Activated naive CD4-positive, alpha-beta T cell treated with Interleukin-2 at 50 U/mL for 16 hours (primary cell): ENCODE data around the gene ISCU.
"Not testable (repeated sequence)": the region's sequence is repeated elsewhere in the genome, so short reads cannot be mapped to it uniquely, and the experiment has no call there.

Experiments
- DNase-seq: peaks from one replicate; pipeline ENCODE4 v3.0.0-alpha.2; 2020

ISCU gene

GRCh38 chr12:108605690-108606406 is 43.5 kb downstream of the ISCU start:
- DNase-seq = no peak

GRCh38 chr12:108606492-108606891 is 44.1 kb downstream of the ISCU start:
- no peak for DNase-seq

GRCh38 chr12:108607981-108608600 is 45.7 kb downstream of the ISCU start:
- DNase-seq = no peak

- no peak for DNase-seq
Observed at GRCh38 chr12:108608616-108609015, 46.2 kb downstream of the ISCU start.

- DNase-seq = no peak
Observed at GRCh38 chr12:108609537-108610335, 47.3 kb downstream of the ISCU start.

- no peak for DNase-seq
Observed at GRCh38 chr12:108610336-108610815, 48.0 kb downstream of the ISCU start.

GRCh38 chr12:108610856-108611605 is 48.6 kb downstream of the ISCU start:
- DNase-seq = no peak

- DNase-seq = peak; percentile 66
Observed at GRCh38 chr12:108611884-108612415, 49.6 kb downstream of the ISCU start.

- no peak for DNase-seq
Observed at GRCh38 chr12:108612788-108613282, 50.4 kb downstream of the ISCU start.

GRCh38 chr12:108613548-108613947 is 51.2 kb downstream of the ISCU start:
- DNase-seq = no peak

- no peak for DNase-seq
Observed at GRCh38 chr12:108614041-108614440, 51.6 kb downstream of the ISCU start.

GRCh38 chr12:108614639-108615038 is 52.2 kb downstream of the ISCU start:
- DNase-seq = no peak

- no peak for DNase-seq
Observed at GRCh38 chr12:108615918-108616317, 53.5 kb downstream of the ISCU start.

GRCh38 chr12:108616359-108616758 is 54.0 kb downstream of the ISCU start:
- DNase-seq = no peak

GRCh38 chr12:108616941-108617858 is 54.8 kb downstream of the ISCU start:
- peak; percentile 87 for DNase-seq

- DNase-seq = peak; percentile 79
Observed at GRCh38 chr12:108618079-108618952, 55.9 kb downstream of the ISCU start.

GRCh38 chr12:108618953-108619274 is 56.5 kb downstream of the ISCU start:
- not testable (repeated sequence) for DNase-seq
